PC-9 (cell line): ENCODE measurements around the gene FEM1B. TPM values are rescaled to one million over a fixed set of nuclear protein-coding genes. Genes with fewer than 3 reads are reported as not detected.

Experiments
- BruUV-seq: library from RNA; stranded (reverse); fragments of 400-500 nt; replicated peaks from 2 replicates; lab custom pipeline; 2021; lab: Mats Ljungman, UMichigan
- CTCF ChIA-PET: fragments of 300-600 bp; sonication (Branson Sonifier 250); formaldehyde crosslinking; loops from one replicate; lab custom pipeline; 2022; ENCODE audit warnings: antibody characterized with exemption; lab: Charles Lee
- POLR2A ChIA-PET: fragments of 300-600 bp; sonication (Branson Sonifier 250); formaldehyde crosslinking; loops from one replicate; lab custom pipeline; 2022; ENCODE audit warnings: antibody characterized with exemption; ENCODE audit not compliant: unreplicated experiment; lab: Charles Lee
- DNase-seq, 2 experiments: peaks; one replicate each; pipeline versions ENCODE4 v3.0.0 to v3.0.0-alpha.2; 2015 to 2022; ENCODE audit warnings: mixed read lengths in 1 of 2
- H2AFZ ChIP-seq: fragments of 200-600 bp; sonication (generic); 2 replicates; pipeline ENCODE4 v1.8.1; 2017; ENCODE audit warnings: antibody characterized with exemption
- H3F3A ChIP-seq: fragments of 200-600 bp; sonication (generic); 2 replicates; pipeline ENCODE4 v1.8.1; 2017; ENCODE audit warnings: antibody characterized with exemption, mild to moderate bottlenecking, low read depth; ENCODE audit not compliant: insufficient read depth
- H3K27ac ChIP-seq: fragments of 200-600 bp; sonication (generic); 2 replicates; pipeline ENCODE4 v1.6.1; 2016; ENCODE audit warnings: mixed run types
- H3K27me3 ChIP-seq: fragments of 200-600 bp; sonication (generic); 2 replicates; pipeline ENCODE4 v1.6.1; 2016; ENCODE audit warnings: low read depth, mixed run types; ENCODE audit not compliant: insufficient read depth
- H3K36me3 ChIP-seq: fragments of 200-600 bp; sonication (generic); 2 replicates; pipeline ENCODE4 v1.6.1; 2016; ENCODE audit warnings: low read depth, mixed run types
- H3K4me1 ChIP-seq: fragments of 200-600 bp; sonication (generic); replicated peaks from 2 replicates; pipeline ENCODE4 v1.6.1; 2016; ENCODE audit warnings: mixed run types; ENCODE audit not compliant: insufficient read depth
- H3K4me2 ChIP-seq: fragments of 200-600 bp; sonication (generic); 2 replicates; pipeline ENCODE4 v1.6.1; 2017; ENCODE audit warnings: mixed run types
- H3K4me3 ChIP-seq: fragments of 200-600 bp; sonication (generic); 2 replicates; pipeline ENCODE4 v1.6.1; 2016; ENCODE audit warnings: mixed run types
- H3K79me2 ChIP-seq: fragments of 200-600 bp; sonication (generic); 2 replicates; pipeline ENCODE4 v1.6.1; 2017; ENCODE audit warnings: low read depth, mixed run types
- H3K9me2 ChIP-seq: fragments of 200-600 bp; sonication (generic); 2 replicates; pipeline ENCODE4 v1.8.1; 2017; ENCODE audit warnings: mild to moderate bottlenecking; ENCODE audit not compliant: insufficient read depth
- H3K9me3 ChIP-seq: fragments of 200-600 bp; sonication (generic); 2 replicates; pipeline ENCODE4 v1.8.1; 2016; ENCODE audit warnings: low read depth; ENCODE audit not compliant: insufficient read depth
- H4K20me1 ChIP-seq: fragments of 200-600 bp; sonication (generic); 2 replicates; pipeline ENCODE4 v1.8.1; 2017; ENCODE audit not compliant: insufficient read depth
- EZH2 ChIP-seq: fragments of 200-600 bp; sonication (generic); IDR thresholded peaks from 2 replicates; pipeline ENCODE4 v1.8.0; 2017; ENCODE audit warnings: antibody characterized with exemption, low read depth
- intact Hi-C: fragments of 100-400 bp; cut with micrococcal nuclease; formaldehyde crosslinking; loops from one replicate; pipeline ENCODE4 v1.10.0; 2022; ENCODE audit not compliant: unreplicated experiment
- total RNA-seq: library from RNA; stranded (reverse); gene quantifications from 2 replicates; pipeline ENCODE4 v1.2.3, GENCODE V29; 2021
- TF ChIP-seq, protein P1 (sequence below): fragments of 200-600 bp; sonication (generic); conservative IDR thresholded peaks from 2 replicates; pipeline ENCODE4 v1.6.1; 2017; ENCODE audit warnings: mixed run types, antibody characterized with exemption, mild to moderate bottlenecking, moderate library complexity

Gene FEM1B
- total RNA-seq, 1 experiment from 2014 or later = 31.6 TPM

DNA sequence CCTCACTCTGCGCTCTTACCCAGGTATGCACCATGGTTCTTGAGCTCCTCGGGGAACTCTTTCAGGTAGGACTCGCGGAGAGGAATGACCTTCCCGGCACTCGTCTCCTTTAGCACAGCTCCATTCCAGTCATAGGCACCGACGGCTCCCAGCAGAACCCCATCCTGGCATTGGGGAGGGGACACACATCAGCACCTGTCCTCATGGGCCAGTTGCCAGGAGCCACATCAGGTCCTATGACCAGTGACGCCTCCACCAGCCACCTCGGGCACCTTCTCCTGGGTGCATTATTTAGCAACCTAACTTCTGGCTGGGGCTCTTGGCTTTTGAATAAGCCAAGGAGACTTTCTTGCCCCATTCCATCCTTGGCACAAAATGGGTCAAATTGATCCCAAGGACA lies 61.9 kb downstream of the FEM1B start:
- no peak overlapping the region for H3K4me2 ChIP-seq
- H3K27ac ChIP-seq = no peak overlapping the region
- DNase-seq = no peak
- H3K4me3 ChIP-seq = no peak overlapping the region
- H4K20me1 ChIP-seq = no peaks in the 10 kb centered on the region
- ChIA-PET CTCF (no interaction called here), POLR2A (no interaction called here)
- intact Hi-C loops = no loop called here
- no peak for TF ChIP-seq EZH2
- TF ChIP-seq, protein P1, sequence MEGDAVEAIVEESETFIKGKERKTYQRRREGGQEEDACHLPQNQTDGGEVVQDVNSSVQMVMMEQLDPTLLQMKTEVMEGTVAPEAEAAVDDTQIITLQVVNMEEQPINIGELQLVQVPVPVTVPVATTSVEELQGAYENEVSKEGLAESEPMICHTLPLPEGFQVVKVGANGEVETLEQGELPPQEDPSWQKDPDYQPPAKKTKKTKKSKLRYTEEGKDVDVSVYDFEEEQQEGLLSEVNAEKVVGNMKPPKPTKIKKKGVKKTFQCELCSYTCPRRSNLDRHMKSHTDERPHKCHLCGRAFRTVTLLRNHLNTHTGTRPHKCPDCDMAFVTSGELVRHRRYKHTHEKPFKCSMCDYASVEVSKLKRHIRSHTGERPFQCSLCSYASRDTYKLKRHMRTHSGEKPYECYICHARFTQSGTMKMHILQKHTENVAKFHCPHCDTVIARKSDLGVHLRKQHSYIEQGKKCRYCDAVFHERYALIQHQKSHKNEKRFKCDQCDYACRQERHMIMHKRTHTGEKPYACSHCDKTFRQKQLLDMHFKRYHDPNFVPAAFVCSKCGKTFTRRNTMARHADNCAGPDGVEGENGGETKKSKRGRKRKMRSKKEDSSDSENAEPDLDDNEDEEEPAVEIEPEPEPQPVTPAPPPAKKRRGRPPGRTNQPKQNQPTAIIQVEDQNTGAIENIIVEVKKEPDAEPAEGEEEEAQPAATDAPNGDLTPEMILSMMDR = no peak
- H3K9me2 ChIP-seq = no peaks in the 10 kb centered on the region
- H2AFZ ChIP-seq = no peak overlapping the region
- H3K27me3 ChIP-seq = no peaks in the 10 kb centered on the region
- H3K9me3 ChIP-seq = no peaks in the 10 kb centered on the region
- no peaks in the 10 kb centered on the region for H3K79me2 ChIP-seq
- BruUV-seq = no TSS peak
- no peaks in the 10 kb centered on the region for H3K36me3 ChIP-seq
- H3K4me1 ChIP-seq = no peaks in the 10 kb centered on the region
- no peaks in the 10 kb centered on the region; the same call in 1 of the 2 replicates for H3F3A ChIP-seq

DNA sequence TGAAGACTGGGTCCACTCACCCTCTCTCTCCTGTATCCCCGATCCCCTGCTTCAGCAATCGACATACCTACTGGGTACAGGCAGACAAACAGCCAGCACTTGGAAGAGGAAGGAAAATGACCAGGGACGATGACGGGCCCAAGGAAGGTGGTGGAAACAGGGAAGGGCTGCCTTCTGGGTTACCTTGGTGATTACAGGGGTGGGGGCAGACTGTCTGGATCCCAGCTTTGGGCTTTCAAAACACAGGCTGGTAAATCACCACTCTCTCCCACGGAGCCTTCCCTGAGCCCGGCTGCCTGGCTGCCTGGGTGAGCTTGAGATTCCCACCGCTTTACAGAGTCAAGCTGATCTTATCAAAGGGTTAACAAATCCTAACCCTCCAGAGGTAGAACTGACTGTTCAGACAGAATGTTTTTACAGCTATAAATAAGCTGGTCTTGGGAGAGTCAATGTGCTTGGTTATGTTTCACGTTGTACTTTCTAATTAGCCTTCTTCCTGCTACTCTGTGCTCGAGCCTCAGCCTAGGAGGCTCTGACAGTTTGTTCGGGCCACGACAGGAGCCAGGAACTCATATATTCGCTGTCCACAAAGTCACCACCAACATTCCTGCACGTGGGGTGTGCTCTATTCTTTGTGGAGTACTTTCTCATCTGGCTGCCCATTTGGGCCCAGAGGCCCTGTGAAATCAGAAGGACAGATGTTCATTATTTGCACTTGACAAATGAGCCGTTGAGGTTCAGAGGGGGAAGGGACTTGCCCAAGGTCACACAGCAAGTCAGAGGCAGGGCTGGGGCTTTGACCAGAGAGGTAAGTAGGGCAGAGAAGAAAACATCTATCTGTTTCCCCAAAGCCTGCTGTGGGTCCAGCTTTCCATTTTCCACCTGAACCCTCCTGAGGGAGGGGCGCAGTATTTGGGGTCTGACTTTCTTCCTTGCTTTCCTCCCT lies 63.5 kb downstream of the FEM1B start:
- no peak overlapping the region for H3K27ac ChIP-seq
- H3K9me3 ChIP-seq = no peaks in the 10 kb centered on the region
- ChIA-PET CTCF (no interaction called here), POLR2A (no interaction called here)
- H2AFZ ChIP-seq = no peak overlapping the region
- no peak overlapping the region for H3K4me3 ChIP-seq
- H3F3A ChIP-seq = peaks cover 4% of the 10 kb centered on the region; the same call in 1 of the 2 replicates
- no peaks in the 10 kb centered on the region for H3K27me3 ChIP-seq
- DNase-seq = no peak
- H3K9me2 ChIP-seq = no peaks in the 10 kb centered on the region
- no TSS peak for BruUV-seq
- no peaks in the 10 kb centered on the region for H4K20me1 ChIP-seq
- intact Hi-C loops = no loop called here
- TF ChIP-seq, protein P1 = no peak
- TF ChIP-seq EZH2 = no peak
- no peaks in the 10 kb centered on the region for H3K79me2 ChIP-seq
- H3K4me1 ChIP-seq = no peaks in the 10 kb centered on the region; the same call in 1 of the 2 replicates
- no peaks in the 10 kb centered on the region for H3K36me3 ChIP-seq
- no peak overlapping the region for H3K4me2 ChIP-seq

DNA sequence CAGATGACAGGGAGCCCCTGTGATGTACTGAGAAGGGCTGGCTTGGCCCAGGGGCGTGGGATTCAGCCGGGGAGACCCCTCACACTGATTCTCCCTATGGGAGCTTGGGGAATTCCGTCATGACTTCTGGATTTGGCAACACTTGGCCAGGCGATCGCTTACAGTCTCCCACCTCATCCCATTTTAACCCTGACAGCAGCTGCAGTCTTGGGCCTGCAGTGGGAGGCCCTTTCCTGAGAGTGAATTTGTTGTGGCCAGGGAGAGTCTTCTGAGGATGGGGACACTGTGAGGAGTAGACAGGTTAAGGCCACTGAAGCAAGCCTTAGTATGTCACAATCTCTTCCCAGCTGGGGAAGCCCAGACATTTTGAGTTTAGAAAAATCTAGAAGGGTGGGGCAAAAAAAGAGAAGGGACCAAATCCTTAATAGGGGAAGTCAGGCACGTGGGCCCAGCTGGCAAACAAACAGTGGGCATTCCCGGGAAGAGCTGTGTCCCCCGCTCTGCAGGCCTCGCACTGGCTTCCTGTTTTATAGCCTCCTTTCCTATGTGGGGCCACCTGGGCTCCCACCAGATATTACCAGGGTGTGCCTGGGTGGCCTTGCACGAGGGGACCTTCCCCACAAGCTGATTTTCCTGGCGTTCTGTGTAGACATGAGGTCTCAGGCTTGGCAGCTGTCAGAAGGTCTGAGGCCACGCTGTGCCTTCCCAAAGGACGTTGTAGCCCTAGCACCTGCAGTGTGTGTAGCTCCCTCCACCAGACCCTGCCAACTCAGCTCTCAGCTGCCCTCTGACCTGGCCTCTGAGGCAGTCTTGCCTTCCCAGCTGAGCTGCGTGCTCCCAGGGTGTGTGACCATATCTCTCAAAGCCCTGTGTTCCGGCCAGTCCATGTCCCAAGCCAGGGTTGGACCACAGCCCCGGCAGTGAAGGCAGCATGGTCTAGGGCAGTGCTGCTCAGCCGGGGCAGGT lies 64.5 kb downstream of the FEM1B start:
- Histone ChIP-seq H2AFZ (no peak overlapping the region), H3K4me1 (no peaks in the 10 kb centered on the region; the same call in 1 of the 2 replicates), H3K9me2 (no peaks in the 10 kb centered on the region), H3K36me3 (no peaks in the 10 kb centered on the region), H4K20me1 (no peaks in the 10 kb centered on the region), H3K4me2 (no peak overlapping the region), H3K27me3 (no peaks in the 10 kb centered on the region), H3K9me3 (no peaks in the 10 kb centered on the region), H3K27ac (no peak overlapping the region), H3K79me2 (no peaks in the 10 kb centered on the region), H3K4me3 (no peak overlapping the region), H3F3A (peaks cover 4% of the 10 kb centered on the region; the same call in 1 of the 2 replicates)
- TF ChIP-seq EZH2 = no peak
- TF ChIP-seq, protein P1 = no peak
- BruUV-seq = no TSS peak
- ChIA-PET CTCF (no interaction called here), POLR2A (no interaction called here)
- no peak for DNase-seq
- intact Hi-C loops = no loop called here
